HepG2 (cell line): ENCODE measurements around the gene SPARC. TPM values are rescaled to one million over a fixed set of nuclear protein-coding genes. Genes with fewer than 3 reads are reported as not detected.

Source experiments
- ATAC-seq: fragments of 200-7000 bp; cut with Tn5 transposase; 3 replicates; pipeline ENCODE4 v1.9.1; 2020; ENCODE audit warnings: mild to moderate bottlenecking, moderate library complexity
- BruUV-seq: library from RNA; stranded (reverse); fragments of 400-500 nt; replicated peaks from 2 replicates; lab custom pipeline; 2021; lab: Mats Ljungman, UMichigan
- CTCF ChIA-PET: fragments of 300-600 bp; formaldehyde crosslinking; extraction: SDS; loops from one replicate; lab custom pipeline; 2021; ENCODE audit warnings: low total read pairs, inconsistent platforms, low intra/inter-chr PET ratio; lab: Yijun Ruan, JAX
- POLR2A ChIA-PET: fragments of 350-600 bp; sonication (Branson Sonifier 250); formaldehyde crosslinking; loops from one replicate; lab custom pipeline; 2020; ENCODE audit warnings: antibody characterized with exemption, inconsistent platforms; lab: Yijun Ruan, JAX
- DNase-seq: peaks from one replicate; pipeline ENCODE4 v3.0.0-alpha.2; 2015; ENCODE audit warnings: low spot score
- FAIRE-seq: peaks from 3 replicates; lab custom pipeline; 2011; peaks lifted over from hg19 to GRCh38; lab: Jason Lieb, UNC
- H2AFZ ChIP-seq: one replicate; pipeline ENCODE4 v1.6.1; 2011; ENCODE audit warnings: low read length, inconsistent platforms
- H3K27ac ChIP-seq: fragments of 300-600 bp; 3 replicates; pipeline ENCODE4 v1.8.0; 2011; ENCODE audit warnings: mixed run types, mild to moderate bottlenecking, mixed read lengths, low read length, inconsistent platforms; ENCODE audit not compliant: insufficient read depth; ENCODE audit errors: extremely low read length
- H3K27me3 ChIP-seq, 2 experiments: fragments of 200-600 bp in 1 of 2; 2 replicates in 1 of 2; 3 replicates in 1 of 2; pipeline versions ENCODE4 v1.6.0 to v1.8.0; 2011; ENCODE audit warnings: low read length in 2 of 2, mild to moderate bottlenecking in 2 of 2, moderate library complexity in 2 of 2, inconsistent platforms in 1 of 2; ENCODE audit not compliant: insufficient read depth in 2 of 2, control insufficient read depth in 1 of 2
- H3K36me3 ChIP-seq, 2 experiments: fragments of 200-600 bp in 1 of 2; replicated peaks in 1 of 2; 2 replicates in 1 of 2; 3 replicates in 1 of 2; pipeline versions ENCODE4 v1.5.1 to v1.8.0; 2011; ENCODE audit warnings: low read length in 2 of 2, inconsistent platforms in 1 of 2; ENCODE audit not compliant: insufficient read depth in 2 of 2, control insufficient read depth in 1 of 2
- H3K4me1 ChIP-seq: 2 replicates; pipeline ENCODE4 v1.5.1; 2012; ENCODE audit warnings: low read length, inconsistent platforms; ENCODE audit not compliant: insufficient read depth
- H3K4me2 ChIP-seq: 2 replicates; pipeline ENCODE4 v1.6.0; 2011; ENCODE audit warnings: low read depth, low read length, inconsistent platforms
- H3K4me3 ChIP-seq, 3 experiments: fragments of 200-600 bp in 1 of 3; sonication (generic), shearing (Covaris generic) in 1 of 3; replicated peaks in 1 of 3; 2 replicates each; pipeline ENCODE4 v1.5.1; 2011 to 2016; ENCODE audit warnings: low read length in 3 of 3, inconsistent platforms in 2 of 3, low read depth in 2 of 3, mild to moderate bottlenecking in 2 of 3, control low read depth in 1 of 3, mixed read lengths in 1 of 3; ENCODE audit not compliant: insufficient read depth in 1 of 3
- H3K79me2 ChIP-seq: one replicate; pipeline ENCODE4 v1.6.1; 2011; ENCODE audit warnings: low read length, inconsistent platforms; ENCODE audit not compliant: insufficient read depth
- H3K9ac ChIP-seq: 2 replicates; pipeline ENCODE4 v1.6.0; 2011; ENCODE audit warnings: mild to moderate bottlenecking, low read depth, low read length, inconsistent platforms; ENCODE audit not compliant: insufficient read depth
- H3K9me3 ChIP-seq: 2 replicates; pipeline ENCODE4 v1.5.1; 2012; ENCODE audit warnings: mild to moderate bottlenecking, low read length
- H4K20me1 ChIP-seq: 2 replicates; pipeline ENCODE4 v1.6.0; 2011; ENCODE audit warnings: inconsistent platforms, mild to moderate bottlenecking, low read length, moderate library complexity; ENCODE audit not compliant: insufficient read depth
- HNF1B ChIP-seq: sonication (generic); formaldehyde crosslinking; IDR thresholded peaks from 2 replicates; pipeline ENCODE4 v1.5.1; 2020; ENCODE audit warnings: mild to moderate bottlenecking, moderate library complexity, missing genetic modification reagents
- LBX2 ChIP-seq: sonication (generic); formaldehyde crosslinking; IDR thresholded peaks from 2 replicates; pipeline ENCODE4 v1.5.0; 2020; ENCODE audit warnings: missing genetic modification reagents, mild to moderate bottlenecking, borderline replicate concordance
- SOX6 ChIP-seq, 2 experiments: fragments of 450-650 bp in 1 of 2; sonication (generic) in 1 of 2; formaldehyde crosslinking in 1 of 2; IDR thresholded peaks; 2 replicates each; pipeline versions ENCODE4 v1.4.0 to v1.6.1; 2017 to 2020; ENCODE audit warnings: antibody characterized with exemption in 1 of 2, mild to moderate bottlenecking in 1 of 2, missing genetic modification reagents in 1 of 2
- TGIF2 ChIP-seq: IDR thresholded peaks from 2 replicates; pipeline ENCODE4 v1.6.1; 2016; ENCODE audit warnings: control low read depth, missing compliant biosample characterization
- ZNF280B ChIP-seq: sonication (generic); formaldehyde crosslinking; IDR thresholded peaks from 2 replicates; pipeline ENCODE4 v1.5.0; 2020; ENCODE audit warnings: missing genetic modification reagents, mild to moderate bottlenecking, borderline replicate concordance
- WGBS: methylation state at CpG from one replicate; pipeline ENCODE4 v1.1.6; 2017; ENCODE audit warnings: low lambda C conversion rate; 5-methylcytosine and 5-hydroxymethylcytosine counted together
- in situ Hi-C: cut with HindIII; loops from 2 replicates; pipeline ENCODE4 v1.10.0; 2017; ENCODE audit warnings: low pct_unique_long_range_greater_than_20kb; ENCODE audit not compliant: extremely low pct_ligation_motif_present
- intact Hi-C: fragments of 100-400 bp; cut with micrococcal nuclease; formaldehyde crosslinking; loops from one replicate; pipeline ENCODE4 v1.10.0; 2022; ENCODE audit not compliant: unreplicated experiment
- polyA plus RNA-seq, 8 experiments: library from polyadenylated mRNA; depleted of rRNA in 3 of 8; stranded (reverse) in 7 of 8; unstranded in 1 of 8; fragments of >200 nt; fragmentation: Illumina TruSeq in 4 of 8; extraction: Trizol in 4 of 8; gene quantifications; 2 replicates each; pipeline versions ENCODE4 v1.2.1 to v1.2.3, GENCODE V29; 2011 to 2016; ENCODE audit warnings: low read depth in 4 of 8, missing spikeins in 1 of 8, mixed read lengths in 1 of 8; ENCODE audit not compliant: insufficient read depth in 1 of 8
- total RNA-seq, 5 experiments: library from RNA; depleted of rRNA; stranded (reverse); fragments of >200 nt; fragmentation: Illumina TruSeq; extraction: Trizol; gene quantifications; 2 replicates each; pipeline ENCODE4 v1.2.3, GENCODE V29; 2016; ENCODE audit warnings: low read depth in 1 of 5

The SPARC gene
- total and polyA plus RNA-seq, 2 of the 13 experiments (the other 11 are each of a cell fraction or from before 2014, with no cell fraction given) = 76.7 to 192 TPM

- Histone ChIP-seq H3K9me3 (no peaks in the 10 kb centered on the region), H3K4me2 (peak overlapping the region; percentile 84), H4K20me1 (no peaks in the 10 kb centered on the region), H3K79me2 (no peaks in the 10 kb centered on the region), H2AFZ (peak overlapping the region; percentile 85), H3K4me3 (peak overlapping the region; percentile 50 to 68 (median 65)), H3K27ac (no peak overlapping the region), H3K9ac (peak overlapping the region; percentile 21), H3K36me3 (no peaks in the 10 kb centered on the region), H3K27me3 (no peaks in the 10 kb centered on the region), H3K4me1 (peaks cover 34% of the 10 kb centered on the region)
- WGBS = 37% methylated on average over 10 of the region's 10 CpGs
- TF ChIP-seq SOX6 (IDR thresholded peaks at IDR 0.05) (no peak), SOX6 (CRISPR knock-in tag; IDR thresholded peaks at IDR 0.05) (peak; percentile 9; the same call in 1 of the 2 replicates), LBX2 (CRISPR knock-in tag) (no peak), HNF1B (CRISPR knock-in tag) (0 out of 2 replicates have a peak, but pooled peaks have one; percentile 33), TGIF2 (CRISPR knock-in tag) (peak; percentile 39; the same call in 1 of the 2 replicates), ZNF280B (CRISPR knock-in tag) (no peak)
- DNase-seq = no peak
- CTCF ChIA-PET = no interaction called here
- no peak for FAIRE-seq
- ATAC-seq = peak; percentile 70
- intact Hi-C loops = loop anchor here (2.0 to 5.0 kb wide), 2 partner anchors 33 to 71 kb away; partner anchors contain the start of gene ATOX1
- in situ Hi-C loops = no loop called here
- POLR2A ChIA-PET = interaction anchor here (1.5 to 1.6 kb wide), 2 partner anchors 69 to 86 kb away, joined by 4 to 5 read pairs; partner anchors contain the start of gene G3BP1
- TSS peak; percentile 73 for BruUV-seq
Measured at GRCh38 chr5:151685749-151686673, 704 bp downstream of the SPARC start.
